Measurements from ENCODE around the gene ST3GAL3. TPM values are rescaled to one million over a fixed set of nuclear protein-coding genes. Genes with fewer than 3 reads are reported as not detected.

ST3GAL3 gene
- total and polyA plus RNA-seq, 5 experiments from 2014 or later, result 7.5 to 23.0 (median 10.9) TPM

- no peak for DNase-seq
- no peak for ATAC-seq
- Mint-ChIP-seq H3K4me1 (peaks cover 0 to 7% (median 4%) of the 10 kb centered on the region in 4 donors), H3K27me3 (no peaks in the 10 kb centered on the region), H3K9me3 (no peaks in the 10 kb centered on the region), H3K27ac (no peak overlapping the region), H3K36me3 (peaks cover 0 to 22% (median 6%) of the 10 kb centered on the region in 3 donors), H3K4me3 (no peak overlapping the region)
- POLR2A ChIA-PET, result interaction anchor here (0.7 kb wide), 1 partner anchor 14 kb away, joined by 4 read pairs; the partner anchor contains the start of gene DPH2
Observed at GRCh38 chr1:43956234-43956633, 248.9 kb downstream of the ST3GAL3 start.

DNA sequence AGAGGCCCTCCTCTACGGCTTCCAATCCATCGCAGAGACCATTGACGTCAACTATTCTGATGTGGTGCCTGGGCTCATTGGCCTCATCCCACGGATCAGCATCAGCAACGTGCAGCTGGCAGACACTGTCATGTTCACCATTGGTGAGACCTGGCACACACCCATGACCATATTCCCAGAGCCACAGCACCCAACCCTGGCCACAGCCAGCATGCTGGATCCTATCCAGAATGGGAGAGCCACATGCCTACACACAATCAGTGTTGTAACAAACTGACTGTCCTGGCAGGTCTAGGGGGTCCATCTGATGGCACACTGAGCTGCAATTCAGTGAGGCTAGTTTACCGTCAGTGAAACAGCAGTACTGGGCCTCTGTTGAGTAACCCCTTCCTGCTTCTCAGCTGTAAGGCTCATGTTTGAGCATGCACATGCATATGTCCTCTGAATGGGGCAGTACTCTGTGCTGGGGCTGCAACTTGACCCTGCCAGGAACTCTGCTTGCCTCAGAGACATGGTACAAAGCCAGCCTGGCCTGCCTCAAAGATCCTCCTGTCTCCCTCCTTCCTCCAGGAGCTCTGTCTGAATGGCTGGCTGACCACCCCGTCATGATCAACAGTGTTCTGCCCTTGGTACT is 250.2 kb downstream of the ST3GAL3 start:
- H3K36me3 Mint-ChIP-seq, result peaks cover 4 to 27% (median 6%) of the 10 kb centered on the region in 3 donors
- no peak for DNase-seq
- H3K4me1 Mint-ChIP-seq, result peaks cover 0 to 8% (median 1%) of the 10 kb centered on the region in 4 donors
- no peak for ATAC-seq
- H3K9me3 Mint-ChIP-seq, result no peaks in the 10 kb centered on the region
- no peaks in the 10 kb centered on the region for H3K27me3 Mint-ChIP-seq
- POLR2A ChIA-PET, result no interaction called here
- no peak overlapping the region for H3K4me3 Mint-ChIP-seq
- H3K27ac Mint-ChIP-seq, result peak overlapping the region in 2 of 10 donors; percentile 43 to 66

DNA sequence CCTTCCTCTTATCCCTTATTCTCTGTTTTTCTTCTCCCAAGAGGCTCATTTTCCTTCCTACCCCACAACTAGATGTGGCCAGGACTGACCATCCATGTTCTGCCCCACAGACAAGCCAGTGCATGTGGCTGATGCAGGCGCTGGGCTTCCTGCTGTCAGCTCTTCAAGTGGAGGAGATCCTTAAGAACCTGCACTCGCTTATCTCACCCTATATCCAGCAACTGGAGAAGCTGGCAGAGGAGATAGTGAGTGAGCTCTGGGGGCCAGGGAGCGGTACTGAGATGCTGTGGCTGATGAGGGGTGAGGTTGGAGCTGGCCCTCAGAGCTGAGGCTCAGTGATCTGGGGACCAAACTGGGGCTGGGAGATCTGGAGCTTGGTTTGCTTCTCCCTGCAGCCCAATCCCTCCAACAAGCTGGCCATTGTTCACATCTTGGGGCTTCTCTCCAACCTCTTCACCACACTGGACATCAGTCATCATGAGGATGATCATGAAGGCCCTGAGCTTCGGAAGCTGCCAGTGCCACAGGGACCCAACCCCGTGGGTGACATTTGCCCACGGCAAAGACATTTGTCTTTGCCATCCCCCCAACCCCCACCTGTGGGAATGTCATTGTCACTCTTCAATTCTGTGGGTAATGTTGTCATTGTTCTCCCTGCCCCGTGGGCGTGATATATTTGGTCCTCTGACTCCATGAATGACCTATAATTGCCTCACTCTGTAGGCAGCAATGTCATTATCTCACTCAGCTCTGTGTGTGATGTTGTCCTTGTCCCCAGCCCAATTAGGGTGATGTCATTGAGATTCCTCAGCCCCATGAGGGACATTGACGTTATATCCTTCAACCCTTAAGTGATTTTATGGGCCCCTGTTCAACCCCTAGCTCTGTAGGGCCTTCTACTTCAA is 251.3 kb downstream of the ST3GAL3 start:
- Mint-ChIP-seq H3K27ac (peak overlapping the region in 2 of 10 donors; percentile 43 to 66), H3K36me3 (peaks cover 5 to 32% (median 6%) of the 10 kb centered on the region in 3 donors), H3K4me1 (peaks cover 0 to 8% (median 0%) of the 10 kb centered on the region in 4 donors), H3K9me3 (no peaks in the 10 kb centered on the region), H3K4me3 (no peak overlapping the region), H3K27me3 (no peaks in the 10 kb centered on the region)
- no peak for ATAC-seq
- DNase-seq, result no peak
- POLR2A ChIA-PET, result interaction anchor here (0.6 kb wide), 1 partner anchor 756 kb away, joined by 4 read pairs; no protein-coding TSS in a partner anchor

DNA sequence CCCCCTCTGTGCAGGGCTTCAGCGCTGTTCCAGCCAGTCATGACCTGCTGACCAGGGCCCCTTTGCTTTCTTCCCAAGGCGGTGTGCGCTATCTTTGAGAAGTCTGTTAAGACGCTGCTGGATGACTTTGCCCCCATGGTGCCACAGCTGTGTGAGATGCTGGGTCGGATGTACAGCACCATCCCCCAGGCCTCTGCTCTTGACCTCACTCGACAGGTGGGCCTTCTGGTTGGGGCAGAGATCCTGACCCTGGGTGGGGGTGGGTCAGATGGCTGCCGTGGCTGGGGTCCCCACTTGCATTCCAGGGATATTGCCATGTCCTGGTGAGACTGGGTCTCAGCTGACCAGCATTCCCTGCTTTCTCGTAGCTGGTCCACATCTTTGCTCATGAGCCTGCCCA is 253.5 kb downstream of the ST3GAL3 start:
- H3K4me1 Mint-ChIP-seq, result peaks cover 0 to 2% (median 0%) of the 10 kb centered on the region in 4 donors
- H3K27ac Mint-ChIP-seq, result peak overlapping the region in 1 of 10 donors; percentile 67
- no peak overlapping the region for H3K4me3 Mint-ChIP-seq
- H3K27me3 Mint-ChIP-seq, result no peaks in the 10 kb centered on the region
- peaks cover 5 to 29% (median 6%) of the 10 kb centered on the region in 3 donors for H3K36me3 Mint-ChIP-seq
- ATAC-seq (no peak), DNase-seq (no peak)
- POLR2A ChIA-PET, result no interaction called here
- no peaks in the 10 kb centered on the region for H3K9me3 Mint-ChIP-seq

- H3K9me3 Mint-ChIP-seq, result no peaks in the 10 kb centered on the region
- no peak overlapping the region for H3K27ac Mint-ChIP-seq
- POLR2A ChIA-PET, result interaction anchor here (0.6 kb wide), 1 partner anchor 408 kb away, joined by 4 read pairs; no protein-coding TSS in a partner anchor
- H3K4me1 Mint-ChIP-seq, result peaks cover 0 to 2% (median 0%) of the 10 kb centered on the region in 4 donors
- DNase-seq (no peak), ATAC-seq (no peak)
- no peaks in the 10 kb centered on the region for H3K27me3 Mint-ChIP-seq
- peaks cover 5 to 26% (median 6%) of the 10 kb centered on the region in 3 donors for H3K36me3 Mint-ChIP-seq
- no peak overlapping the region for H3K4me3 Mint-ChIP-seq
Observed at GRCh38 chr1:43961692-43962091, 254.4 kb downstream of the ST3GAL3 start.

DNA sequence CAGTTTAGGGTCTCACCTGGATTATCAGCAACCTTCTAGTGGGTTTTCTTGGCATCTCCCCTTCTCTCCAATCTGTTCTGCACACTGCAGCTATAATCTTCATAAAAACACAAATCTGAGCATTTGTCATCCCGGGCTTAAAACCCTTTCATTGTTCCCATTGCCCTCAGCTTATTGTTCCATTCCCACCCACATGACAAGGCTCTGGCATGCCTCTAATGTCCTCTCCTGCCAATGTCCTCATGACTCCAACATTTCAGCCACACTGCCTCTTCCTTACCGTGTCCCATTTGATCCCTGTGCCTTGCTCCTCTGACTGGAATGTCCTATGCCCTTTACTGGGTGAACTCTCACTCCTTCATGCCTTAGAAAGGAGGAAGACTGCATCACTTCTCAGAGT is 255.0 kb downstream of the ST3GAL3 start:
- DNase-seq (no peak), ATAC-seq (no peak)
- H3K36me3 Mint-ChIP-seq, result peaks cover 5 to 23% (median 6%) of the 10 kb centered on the region in 3 donors
- no peaks in the 10 kb centered on the region for H3K27me3 Mint-ChIP-seq
- POLR2A ChIA-PET, result interaction anchor here (0.6 kb wide), 1 partner anchor 407 kb away, joined by 4 read pairs; no protein-coding TSS in a partner anchor
- no peaks in the 10 kb centered on the region for H3K9me3 Mint-ChIP-seq
- H3K27ac Mint-ChIP-seq, result peak overlapping the region in 2 of 10 donors; percentile 29 to 31
- no peak overlapping the region for H3K4me3 Mint-ChIP-seq
- peaks cover 0 to 2% (median 0%) of the 10 kb centered on the region in 4 donors for H3K4me1 Mint-ChIP-seq

DNA sequence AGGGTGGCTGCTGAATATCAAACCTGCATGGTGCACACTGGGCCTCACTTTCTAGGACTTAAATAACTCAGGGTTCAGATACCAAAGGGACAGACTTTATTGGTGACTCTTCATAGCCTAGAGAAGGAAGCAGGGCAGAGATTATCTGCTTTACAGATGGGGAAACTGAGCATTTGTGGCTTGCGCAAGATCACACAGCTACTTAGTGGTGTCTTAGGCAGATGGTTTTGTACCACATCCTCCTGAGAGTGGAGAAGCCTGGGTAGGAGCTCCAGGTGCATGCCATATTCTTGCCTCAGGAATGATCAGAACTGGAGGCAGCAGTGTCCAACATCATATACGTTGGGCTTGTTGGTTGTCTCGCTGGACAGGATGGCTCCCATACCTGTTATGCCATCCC is 255.7 kb downstream of the ST3GAL3 start:
- no peaks in the 10 kb centered on the region for H3K9me3 Mint-ChIP-seq
- DNase-seq, result no peak

GRCh38 chr1:43963890-43964289 is 256.6 kb downstream of the ST3GAL3 start:
- POLR2A ChIA-PET, result no interaction called here
- no peaks in the 10 kb centered on the region for H3K27me3 Mint-ChIP-seq

More for the DNA sequence above, 255.7 kb downstream of the ST3GAL3 start:
- peaks cover 0 to 2% (median 0%) of the 10 kb centered on the region in 4 donors for H3K4me1 Mint-ChIP-seq
- H3K27me3 Mint-ChIP-seq, result no peaks in the 10 kb centered on the region
- H3K27ac Mint-ChIP-seq, result no peak overlapping the region
- peaks cover 5 to 24% (median 6%) of the 10 kb centered on the region in 3 donors for H3K36me3 Mint-ChIP-seq
- H3K4me3 Mint-ChIP-seq, result no peak overlapping the region
- POLR2A ChIA-PET, result no interaction called here
- no peak for ATAC-seq

GRCh38 chr1:43965316-43965715 is 258.0 kb downstream of the ST3GAL3 start:
- ATAC-seq (no peak), DNase-seq (no peak)
- Mint-ChIP-seq H3K9me3 (no peaks in the 10 kb centered on the region), H3K4me3 (no peak overlapping the region), H3K36me3 (peaks cover 0 to 16% (median 5%) of the 10 kb centered on the region in 3 donors), H3K27ac (no peak overlapping the region), H3K4me1 (peaks cover 9 to 15% (median 12%) of the 10 kb centered on the region in 4 donors), H3K27me3 (no peaks in the 10 kb centered on the region)
- POLR2A ChIA-PET, result no interaction called here

More at GRCh38 chr1:43963890-43964289, 256.6 kb downstream of the ST3GAL3 start:
- H3K36me3 Mint-ChIP-seq, result peaks cover 3 to 19% (median 5%) of the 10 kb centered on the region in 3 donors
- H3K9me3 Mint-ChIP-seq, result no peaks in the 10 kb centered on the region
- no peak overlapping the region for H3K27ac Mint-ChIP-seq
- no peak overlapping the region for H3K4me3 Mint-ChIP-seq
- peaks cover 0 to 3% (median under 1%) of the 10 kb centered on the region in 4 donors for H3K4me1 Mint-ChIP-seq
- ATAC-seq (no peak), DNase-seq (no peak)

- ATAC-seq, result no peak
- POLR2A ChIA-PET, result interaction anchor here (0.9 kb wide), 1 partner anchor 23 kb away, joined by 3 read pairs; no protein-coding TSS in a partner anchor
- DNase-seq, result no peak
- H3K4me3 Mint-ChIP-seq, result no peak overlapping the region
- no peaks in the 10 kb centered on the region for H3K27me3 Mint-ChIP-seq
- H3K36me3 Mint-ChIP-seq, result peaks cover 0 to 11% (median 0%) of the 10 kb centered on the region in 3 donors
- H3K4me1 Mint-ChIP-seq, result peaks cover 9 to 27% (median 24%) of the 10 kb centered on the region in 4 donors
- H3K27ac Mint-ChIP-seq, result no peak overlapping the region
- no peaks in the 10 kb centered on the region for H3K9me3 Mint-ChIP-seq
Observed at GRCh38 chr1:43968348-43968948, 261.1 kb downstream of the ST3GAL3 start.

DNA sequence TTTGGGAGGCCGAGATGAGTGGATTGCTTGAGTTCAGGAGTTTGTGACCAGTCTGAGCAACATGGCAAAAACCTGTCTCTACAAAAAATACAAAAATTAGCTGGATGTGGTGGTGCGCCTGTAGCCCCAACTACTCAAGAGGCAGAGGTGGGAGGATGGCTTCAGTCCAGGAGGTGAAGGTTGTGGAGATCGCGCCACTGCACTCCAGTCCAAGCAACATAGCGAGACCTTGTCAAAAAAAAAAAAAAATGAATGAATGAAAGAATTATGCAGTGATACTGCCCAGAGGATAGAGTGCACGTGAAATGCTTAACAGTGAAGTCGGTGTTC is 262.0 kb downstream of the ST3GAL3 start:
- peak overlapping the region in 6 of 10 donors; percentile 76 to 94 (median 92) for H3K27ac Mint-ChIP-seq
- ATAC-seq (no peak), DNase-seq (no peak)
- H3K4me1 Mint-ChIP-seq, result peaks cover 17 to 36% (median 33%) of the 10 kb centered on the region in 4 donors
- H3K27me3 Mint-ChIP-seq, result no peaks in the 10 kb centered on the region
- POLR2A ChIA-PET, result interaction anchor here (0.7 to 2.1 kb wide), 4 partner anchors 13 to 122 kb away, joined by 3 to 13 read pairs (median 4); partner anchors contain the start of gene IPO13
- H3K9me3 Mint-ChIP-seq, result no peaks in the 10 kb centered on the region
- H3K36me3 Mint-ChIP-seq, result peaks cover 0 to 11% (median 0%) of the 10 kb centered on the region in 3 donors
- peak overlapping the region; percentile 89 to 96 (median 94) for H3K4me3 Mint-ChIP-seq
